Measurements from ENCODE around the gene CAPNS2. TPM values are rescaled to one million over a fixed set of nuclear protein-coding genes. Genes with fewer than 3 reads are reported as not detected.

CAPNS2 gene
- total RNA-seq, 1 experiment from 2014 or later, result not detected

GRCh38 chr16:55572439-55572838 is 6.0 kb downstream of the CAPNS2 start:
- no peak overlapping the region for H3K4me3 Mint-ChIP-seq (ENCODE audit: unreplicated experiment)
- H3K27ac Mint-ChIP-seq (ENCODE audit: unreplicated experiment), result no peak overlapping the region
- no peaks in the 10 kb centered on the region for H3K4me1 ChIP-seq
- intact Hi-C loops (cut with micrococcal nuclease; ENCODE audit: unreplicated experiment), result no loop called here
- ChIA-PET POLR2A (interaction anchor here (0.6 kb wide), 1 partner anchor 144 kb away, joined by 5 read pairs; no protein-coding TSS in a partner anchor), CTCF (no interaction called here)
- no peak for DNase-seq
- H3K9me3 ChIP-seq, result no peaks in the 10 kb centered on the region
- BruUV-seq (replicated peaks), result no TSS peak
- H3K4me3 ChIP-seq (ENCODE audit: low read depth, low read length), result no peak overlapping the region
- TF ChIP-seq CTCF (IDR thresholded peaks at IDR 0.05; ENCODE audit: insufficient read depth in 1 of 2, low read depth in 1 of 2, low read length in 1 of 2, severe bottlenecking in 1 of 2, unreplicated experiment in 1 of 2), result no peak
- H3K4me1 Mint-ChIP-seq (ENCODE audit: low read depth, unreplicated experiment), result no peaks in the 10 kb centered on the region
- no peaks in the 10 kb centered on the region for H3K9me3 Mint-ChIP-seq (ENCODE audit: unreplicated experiment)
- H3K36me3 Mint-ChIP-seq (ENCODE audit: insufficient read depth, unreplicated experiment), result no peaks in the 10 kb centered on the region
- H3K27me3 ChIP-seq (replicated peaks; ENCODE audit: control insufficient read depth, insufficient read depth, low read length), result no peaks in the 10 kb centered on the region
- H3K27me3 Mint-ChIP-seq (ENCODE audit: insufficient read depth, unreplicated experiment), result no peaks in the 10 kb centered on the region
- H3K36me3 ChIP-seq (ENCODE audit: control insufficient read depth, insufficient read depth, low read length), result no peaks in the 10 kb centered on the region

- no peaks in the 10 kb centered on the region for H3K4me1 Mint-ChIP-seq (ENCODE audit: low read depth, unreplicated experiment)
- no peaks in the 10 kb centered on the region for H3K27me3 Mint-ChIP-seq (ENCODE audit: insufficient read depth, unreplicated experiment)
- ChIA-PET POLR2A (no interaction called here), CTCF (no interaction called here)
- H3K27ac Mint-ChIP-seq (ENCODE audit: unreplicated experiment), result no peak overlapping the region
- no peaks in the 10 kb centered on the region for H3K36me3 Mint-ChIP-seq (ENCODE audit: insufficient read depth, unreplicated experiment)
- BruUV-seq (replicated peaks), result no TSS peak
- H3K4me3 Mint-ChIP-seq (ENCODE audit: unreplicated experiment), result no peak overlapping the region
- no peaks in the 10 kb centered on the region for H3K27me3 ChIP-seq (replicated peaks; ENCODE audit: control insufficient read depth, insufficient read depth, low read length)
- intact Hi-C loops (cut with micrococcal nuclease; ENCODE audit: unreplicated experiment), result no loop called here
- no peak for DNase-seq
- no peaks in the 10 kb centered on the region for H3K9me3 ChIP-seq
- no peaks in the 10 kb centered on the region for H3K9me3 Mint-ChIP-seq (ENCODE audit: unreplicated experiment)
- H3K36me3 ChIP-seq (ENCODE audit: control insufficient read depth, insufficient read depth, low read length), result no peaks in the 10 kb centered on the region; the same call in 1 of the 2 replicates
- H3K4me1 ChIP-seq, result no peaks in the 10 kb centered on the region
- no peak overlapping the region for H3K4me3 ChIP-seq (ENCODE audit: low read depth, low read length)
- TF ChIP-seq CTCF (IDR thresholded peaks at IDR 0.05; ENCODE audit: insufficient read depth in 1 of 2, low read depth in 1 of 2, low read length in 1 of 2, severe bottlenecking in 1 of 2, unreplicated experiment in 1 of 2), result no peak
These were observed 8.3 kb downstream of the CAPNS2 start for GRCh38 chr16:55574811-55575210.

- Histone ChIP-seq H3K4me3 (ENCODE audit: low read depth, low read length) (no peak overlapping the region), H3K36me3 (ENCODE audit: control insufficient read depth, insufficient read depth, low read length) (no peaks in the 10 kb centered on the region; the same call in 1 of the 2 replicates), H3K4me1 (no peaks in the 10 kb centered on the region), H3K27me3 (replicated peaks; ENCODE audit: control insufficient read depth, insufficient read depth, low read length) (no peaks in the 10 kb centered on the region), H3K9me3 (no peaks in the 10 kb centered on the region)
- intact Hi-C loops (cut with micrococcal nuclease; ENCODE audit: unreplicated experiment), result no loop called here
- H3K9me3 Mint-ChIP-seq (ENCODE audit: unreplicated experiment), result no peaks in the 10 kb centered on the region
- no peaks in the 10 kb centered on the region for H3K36me3 Mint-ChIP-seq (ENCODE audit: insufficient read depth, unreplicated experiment)
- H3K4me3 Mint-ChIP-seq (ENCODE audit: unreplicated experiment), result no peak overlapping the region
- no peaks in the 10 kb centered on the region for H3K27me3 Mint-ChIP-seq (ENCODE audit: insufficient read depth, unreplicated experiment)
- no TSS peak for BruUV-seq (replicated peaks)
- no peak for TF ChIP-seq CTCF (IDR thresholded peaks at IDR 0.05; ENCODE audit: insufficient read depth in 1 of 2, low read depth in 1 of 2, low read length in 1 of 2, severe bottlenecking in 1 of 2, unreplicated experiment in 1 of 2)
- no peak overlapping the region for H3K27ac Mint-ChIP-seq (ENCODE audit: unreplicated experiment)
- no peak for DNase-seq
- CTCF ChIA-PET, result no interaction called here
- H3K4me1 Mint-ChIP-seq (ENCODE audit: low read depth, unreplicated experiment), result no peaks in the 10 kb centered on the region
- POLR2A ChIA-PET, result no interaction called here
These were observed 9.0 kb downstream of the CAPNS2 start for GRCh38 chr16:55575496-55575895.

Data from Caco-2 (cell line).